Fibroblast of skin of right quadriceps (primary cell): ENCODE measurements around the gene RBM46.

Source experiments
- DNase-seq: peaks from one replicate; pipeline ENCODE4 v3.0.0-alpha.2; 2013

Gene RBM46

DNA sequence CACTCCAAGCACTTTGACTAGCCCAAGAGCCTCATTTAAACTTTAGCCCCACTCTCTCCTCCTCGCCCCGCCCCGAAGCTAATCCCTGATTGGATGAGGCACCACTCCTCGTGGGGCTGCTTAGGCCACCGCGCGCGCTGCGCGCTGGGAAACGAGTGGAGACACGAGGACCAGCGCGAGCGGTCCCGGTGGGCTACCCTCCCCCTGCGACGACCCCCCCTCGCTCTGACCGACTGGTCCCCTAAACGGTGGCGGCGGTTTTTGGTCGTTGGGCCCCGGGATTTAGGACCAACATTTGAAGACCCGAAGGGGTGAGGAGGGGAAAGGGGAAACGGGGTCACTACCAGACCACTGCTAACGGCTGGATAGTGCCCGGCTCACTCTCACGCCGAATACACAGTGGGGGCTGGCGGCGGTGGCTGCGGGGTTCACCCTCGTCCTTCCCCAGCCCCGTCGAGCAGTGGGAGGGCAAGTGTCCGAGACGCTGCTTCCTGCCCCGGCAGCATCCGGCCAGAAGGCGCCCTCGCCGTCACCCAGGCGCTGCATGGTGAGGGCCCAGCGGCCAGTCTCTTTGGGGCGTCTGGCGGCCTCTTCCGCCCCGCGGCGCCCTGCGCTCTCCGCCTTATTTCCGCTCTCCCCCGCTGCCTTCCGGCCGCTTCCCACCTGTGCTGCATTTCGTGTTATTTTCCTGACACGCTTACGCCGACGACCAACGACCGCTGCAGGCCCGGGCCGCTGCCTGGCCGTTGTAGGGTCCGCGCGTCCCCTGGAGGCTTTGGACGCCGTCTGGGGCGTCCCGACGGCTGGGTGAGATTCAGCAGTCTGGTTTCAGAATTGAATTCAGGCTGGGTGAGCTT is at the start of gene RBM46:
Gene RBM46 (plus strand): TSS at position 147 of the 857 bp plus-strand sequence. CDS start 15,481 bp downstream, outside the sequence.
- DNase-seq = no peak

DNA sequence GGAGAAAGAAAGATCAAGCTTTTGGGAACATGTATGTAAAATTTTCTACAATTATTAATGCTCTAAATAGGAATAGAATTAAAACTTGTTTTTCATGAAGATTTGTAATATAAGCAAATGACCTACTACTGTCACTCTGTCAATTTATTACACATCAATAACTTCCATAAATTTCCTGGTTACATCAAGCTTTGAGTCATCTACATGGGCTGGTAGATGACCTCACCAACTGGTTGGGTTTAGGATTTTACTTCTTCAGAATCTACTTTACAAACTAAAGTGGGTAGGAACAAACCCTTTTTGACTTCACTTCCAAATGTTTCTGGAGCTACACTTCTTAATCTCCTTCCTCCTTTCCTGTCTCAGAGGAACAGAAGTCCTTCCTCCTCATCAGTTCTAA is 49.3 kb upstream of the RBM46 start:
- DNase-seq = no peak

DNA sequence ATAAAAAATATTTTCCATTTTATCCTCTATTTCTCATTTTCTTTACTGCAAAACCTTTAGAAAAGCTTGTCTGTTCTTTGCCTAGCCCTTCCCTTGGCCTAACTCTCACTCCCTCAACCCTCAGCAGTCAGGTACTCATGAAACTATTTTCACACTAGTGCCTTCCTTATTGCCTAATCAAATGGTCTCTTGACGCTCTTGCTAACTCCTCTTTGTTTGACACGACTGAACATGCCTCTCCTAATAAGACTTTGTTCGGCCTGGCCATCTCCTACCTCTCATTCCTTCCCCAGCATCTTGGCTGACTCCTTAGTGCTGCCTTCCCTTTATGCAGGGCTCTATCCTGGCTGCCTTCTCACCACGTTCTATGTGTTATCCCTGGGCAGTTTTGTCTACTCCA is 48.4 kb upstream of the RBM46 start:
- DNase-seq = no peak

- DNase-seq = no peak
Observed at GRCh38 chr4:154736770-154737169, 44.3 kb upstream of the RBM46 start.

- DNase-seq = no peak
Observed at GRCh38 chr4:154738426-154738825, 42.6 kb upstream of the RBM46 start.

GRCh38 chr4:154739111-154739510 is 42.0 kb upstream of the RBM46 start:
- no peak for DNase-seq

DNA sequence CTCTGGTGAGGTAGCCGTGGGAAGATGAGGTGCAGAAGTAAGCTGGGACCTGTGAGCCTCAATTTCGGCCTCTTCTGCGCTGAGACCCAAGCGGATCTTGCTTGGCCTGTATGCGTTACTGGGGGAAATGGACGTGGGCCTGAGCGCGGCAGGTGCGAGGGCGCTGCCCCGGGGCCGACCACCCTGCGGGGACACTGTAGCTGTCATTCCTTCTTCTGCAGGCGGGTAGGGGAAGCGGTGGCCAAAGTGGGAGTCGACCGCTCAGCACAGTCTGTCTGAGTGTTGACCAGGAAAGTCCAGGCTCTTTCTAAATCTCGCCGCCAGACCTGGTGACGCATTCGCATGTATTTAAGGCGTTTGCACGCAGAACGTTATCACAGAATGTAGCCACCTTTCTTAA is 40.6 kb upstream of the RBM46 start:
- DNase-seq = no peak

- DNase-seq = no peak
Observed at GRCh38 chr4:154741131-154741665, 39.9 kb upstream of the RBM46 start.

DNA sequence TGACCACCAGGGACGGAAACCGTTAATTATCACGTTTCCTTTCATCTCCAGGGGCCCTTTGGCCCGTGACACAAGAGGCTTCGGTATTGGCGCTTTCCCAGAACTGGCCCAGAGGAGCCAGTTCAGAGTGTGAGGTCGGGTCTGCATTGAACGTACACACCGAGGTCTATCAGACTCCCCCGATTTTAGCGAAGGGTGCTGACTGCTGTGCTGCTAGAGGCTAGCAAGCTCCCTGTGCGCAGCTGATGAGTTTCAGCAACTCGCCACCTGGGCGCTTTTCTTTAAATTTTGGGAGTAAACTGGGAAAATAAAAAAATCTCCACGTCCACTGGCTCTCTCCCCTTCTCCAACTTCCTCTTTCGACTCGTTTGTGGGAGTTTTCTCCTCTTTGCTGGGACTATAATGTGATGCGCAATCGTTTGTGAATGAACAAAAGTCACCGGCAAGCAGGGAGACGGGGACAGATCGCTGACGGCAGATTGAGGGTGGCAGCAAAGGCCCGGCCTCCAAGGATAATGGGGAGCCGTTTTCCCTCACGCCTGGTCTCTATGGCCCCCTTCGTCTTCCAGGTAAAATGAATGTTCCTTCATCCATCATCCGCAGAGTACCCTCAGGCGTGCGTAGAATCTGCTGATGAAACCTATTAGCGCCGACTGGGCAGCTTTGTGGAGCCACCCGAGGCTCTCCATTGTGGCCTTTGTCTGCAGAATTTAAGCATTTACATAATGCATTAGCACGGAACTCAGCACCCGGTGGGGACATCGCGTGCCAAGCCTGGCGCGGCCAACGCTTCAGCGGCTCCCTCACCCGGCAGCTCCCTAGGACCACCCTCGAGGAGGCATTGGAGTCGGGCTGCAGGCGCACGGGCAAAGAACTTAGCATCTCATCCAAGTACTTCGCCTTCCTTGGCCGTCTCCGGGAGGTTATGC is 38.9 kb upstream of the RBM46 start:
- no peak for DNase-seq

GRCh38 chr4:154743683-154744340 is 37.3 kb upstream of the RBM46 start, which contains the start of gene LRAT:
LRAT (plus strand) TSS chr4:154744000; CDS start chr4:154744327, 327 bp downstream.
- DNase-seq = no peak

GRCh38 chr4:154744341-154744926 is 36.6 kb upstream of the RBM46 start:
- no peak for DNase-seq

DNA sequence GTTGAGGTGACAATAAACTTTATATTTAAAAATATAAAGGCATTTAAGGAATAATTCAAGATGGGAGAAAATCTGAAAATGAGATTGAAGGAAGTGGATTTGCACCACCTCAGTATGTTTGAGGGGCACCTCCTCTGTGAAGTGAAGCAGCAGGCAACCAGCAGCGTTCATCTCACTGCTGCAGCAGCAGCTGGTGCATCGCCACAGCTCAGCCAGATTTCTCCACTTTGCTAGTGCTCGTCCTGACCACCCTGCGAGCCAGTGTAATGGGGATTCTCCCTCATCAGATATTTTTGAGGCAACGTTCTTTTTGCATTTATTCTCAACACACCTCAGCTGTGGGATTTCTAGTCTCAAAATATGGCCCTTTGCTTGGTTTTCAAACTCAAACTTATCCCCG is 23.4 kb upstream of the RBM46 start:
- DNase-seq = no peak

- no peak for DNase-seq
Observed at GRCh38 chr4:154760895-154761294, 20.2 kb upstream of the RBM46 start.

DNA sequence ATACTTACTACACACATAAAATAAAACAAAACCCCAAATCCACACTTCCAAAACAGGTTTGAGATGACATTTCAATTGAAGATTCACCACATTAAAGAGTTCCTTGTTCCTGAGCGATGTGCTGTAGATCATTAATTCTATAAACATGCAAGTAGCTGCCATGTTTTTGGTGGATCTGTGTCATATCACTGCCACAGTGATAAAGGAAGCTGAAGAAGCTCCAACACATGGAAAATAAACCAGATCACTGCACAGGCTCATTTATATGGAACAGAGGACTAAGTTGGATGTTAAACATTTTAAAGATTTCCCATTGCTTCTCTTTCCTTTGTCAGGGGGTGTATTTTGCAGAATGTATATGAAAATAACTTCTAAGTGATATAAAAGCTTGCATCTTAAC is 2.8 kb upstream of the RBM46 start:
- DNase-seq = no peak

GRCh38 chr4:154779362-154779947 is 1.6 kb upstream of the RBM46 start:
- DNase-seq = peak; percentile 19

DNA sequence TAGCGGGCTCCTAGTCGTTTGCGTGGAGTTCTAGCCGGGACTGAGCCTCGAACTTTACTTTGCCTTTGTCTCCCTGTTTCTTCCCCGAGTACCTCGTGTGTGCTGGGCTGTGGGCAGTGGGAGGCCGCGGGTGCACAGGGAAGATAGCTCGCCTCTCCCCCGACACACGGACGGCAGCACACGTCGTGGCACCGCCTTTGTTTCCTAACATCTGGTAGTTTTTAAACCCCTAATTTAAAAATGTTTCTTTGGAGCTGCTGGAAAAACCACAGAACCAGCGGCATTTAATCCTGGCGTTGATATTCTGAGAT is 866 bp downstream of the RBM46 start:
- no peak for DNase-seq

DNA sequence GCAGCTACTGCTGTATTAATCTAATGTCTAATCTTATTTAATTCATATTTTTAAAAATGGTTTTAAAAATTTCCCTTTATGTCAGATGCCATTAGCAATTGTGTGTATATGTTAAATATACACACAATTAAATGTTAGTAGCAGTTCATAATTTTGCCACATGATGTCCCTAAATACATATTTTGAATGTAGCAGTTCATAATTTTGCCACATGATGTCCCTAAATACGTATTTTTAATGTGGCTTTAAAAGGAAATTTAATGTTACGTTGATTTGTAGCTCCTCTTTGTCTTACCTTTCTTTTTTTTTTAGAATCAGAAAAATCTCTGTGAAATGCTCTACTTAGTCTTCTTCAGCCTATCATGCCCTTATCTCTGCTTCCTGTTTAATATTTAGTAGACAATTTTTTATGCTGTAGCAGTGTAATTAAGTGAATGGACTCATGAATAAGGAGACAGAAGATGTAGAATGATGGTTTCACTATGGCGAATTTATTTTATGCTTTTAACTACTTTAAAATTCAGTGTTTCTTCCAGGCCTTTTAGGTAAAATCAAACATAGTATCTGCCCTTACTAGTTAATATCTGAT is 26.1 kb downstream of the RBM46 start:
- peak; percentile 51 for DNase-seq

GRCh38 chr4:154818230-154818629 is 37.2 kb downstream of the RBM46 start:
- no peak for DNase-seq

GRCh38 chr4:154822775-154823174 is 41.7 kb downstream of the RBM46 start:
- DNase-seq = peak; percentile 88

- no peak for DNase-seq
Observed at GRCh38 chr4:154836030-154836429, 55.0 kb downstream of the RBM46 start.

DNA sequence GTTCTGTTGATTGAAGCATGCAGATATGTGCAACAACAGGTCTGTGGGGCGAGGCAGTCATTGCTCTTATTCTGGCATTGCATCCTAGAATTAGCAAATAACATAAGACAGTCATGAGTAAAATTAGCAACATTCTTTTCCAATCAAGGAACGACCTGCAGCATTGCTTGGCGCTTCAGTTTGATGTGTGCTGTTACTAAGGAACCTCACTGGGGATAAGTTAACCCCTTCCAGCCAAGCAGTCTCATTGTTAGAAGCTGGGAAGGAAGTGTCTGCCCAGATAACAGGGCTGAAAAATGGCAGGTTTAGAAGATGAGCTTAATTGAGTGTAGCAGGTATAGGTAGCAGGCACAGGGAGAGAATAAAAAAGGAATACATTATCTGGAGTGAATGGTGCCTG is 55.4 kb downstream of the RBM46 start:
- no peak for DNase-seq

GRCh38 chr4:154838155-154838554 is 57.1 kb downstream of the RBM46 start:
- DNase-seq = no peak
